MCF 10A (cell line): Measurements from ENCODE around the gene LRFN4. TPM values are rescaled to one million over a fixed set of nuclear protein-coding genes. Genes with fewer than 3 reads are reported as not detected.

ENCODE experiments used
- BruUV-seq: library from RNA; stranded (reverse); fragments of 400-500 nt; replicated peaks from 2 replicates; lab custom pipeline; 2021; lab: Mats Ljungman, UMichigan
- CTCF ChIA-PET: fragments of 300-600 bp; sonication (Branson Sonifier 250); formaldehyde crosslinking; extraction: SDS; loops from one replicate; lab custom pipeline; 2021; ENCODE audit warnings: antibody characterized with exemption, inconsistent platforms; lab: Yijun Ruan, JAX
- POLR2A ChIA-PET: fragments of 300-600, 350-650 bp; sonication (Branson Sonifier 250); formaldehyde crosslinking; extraction: SDS; loops from one replicate; lab custom pipeline; 2020; ENCODE audit warnings: antibody characterized with exemption, inconsistent platforms; lab: Yijun Ruan, JAX
- DNase-seq: peaks from one replicate; pipeline ENCODE4 v3.0.0-alpha.2; 2018; ENCODE audit not compliant: unreplicated experiment
- H3K27ac Mint-ChIP-seq: one replicate; pipeline ENCODE4 v1.8.0; 2022; ENCODE audit warnings: mild to moderate bottlenecking, low read depth, mixed read lengths; ENCODE audit not compliant: unreplicated experiment
- H3K27me3 Mint-ChIP-seq: one replicate; pipeline ENCODE4 v1.8.0; 2022; ENCODE audit warnings: mixed read lengths; ENCODE audit not compliant: insufficient read depth, unreplicated experiment
- H3K36me3 Mint-ChIP-seq: one replicate; pipeline ENCODE4 v1.8.0; 2022; ENCODE audit warnings: mild to moderate bottlenecking, moderate library complexity, mixed read lengths; ENCODE audit not compliant: insufficient read depth, unreplicated experiment
- H3K4me1 Mint-ChIP-seq: one replicate; pipeline ENCODE4 v1.8.0; 2022; ENCODE audit warnings: mixed read lengths; ENCODE audit not compliant: insufficient read depth, unreplicated experiment
- H3K4me3 Mint-ChIP-seq: one replicate; pipeline ENCODE4 v1.8.0; 2022; ENCODE audit warnings: mild to moderate bottlenecking, moderate library complexity, mixed read lengths; ENCODE audit not compliant: unreplicated experiment
- H3K9me3 Mint-ChIP-seq: one replicate; pipeline ENCODE4 v1.8.0; 2022; ENCODE audit warnings: mixed read lengths; ENCODE audit not compliant: unreplicated experiment
- CTCF ChIP-seq: fragments of 200-600 bp; IDR thresholded peaks from one replicate; pipeline ENCODE4 v1.8.0; 2022; ENCODE audit warnings: antibody characterized with exemption, mild to moderate bottlenecking; ENCODE audit not compliant: unreplicated experiment
- intact Hi-C: fragments of 100-400 bp; cut with micrococcal nuclease; formaldehyde crosslinking; loops from 2 replicates; pipeline ENCODE4 v1.14.1; 2022
- total RNA-seq: library from RNA; stranded (reverse); gene quantifications from 2 replicates; pipeline ENCODE4 v1.2.3, GENCODE V29; 2022

LRFN4 gene
- total RNA-seq, 1 experiment from 2014 or later: 30.4 TPM

- Mint-ChIP-seq H3K27me3 (no peaks in the 10 kb centered on the region), H3K4me3 (no peak overlapping the region), H3K4me1 (peaks cover 12% of the 10 kb centered on the region), H3K9me3 (no peaks in the 10 kb centered on the region), H3K27ac (no peak overlapping the region), H3K36me3 (peaks cover 20% of the 10 kb centered on the region)
- intact Hi-C loops: no loop called here
- DNase-seq: no peak
- TF ChIP-seq CTCF: no peak
- POLR2A ChIA-PET: interaction anchor here (1.4 kb wide), 1 partner anchor 10 kb away, joined by 3 read pairs; no protein-coding TSS in a partner anchor
- CTCF ChIA-PET: interaction anchor here (0.6 kb wide), 1 partner anchor 101 kb away, joined by 3 read pairs; no protein-coding TSS in a partner anchor
- BruUV-seq: TSS peak; percentile 25
Measured at GRCh38 chr11:66870616-66871520, 14.0 kb downstream of the LRFN4 start.

GRCh38 chr11:66871521-66871901, 14.6 kb downstream of the LRFN4 start:
- Mint-ChIP-seq H3K27me3 (no peaks in the 10 kb centered on the region), H3K4me3 (no peak overlapping the region), H3K9me3 (no peaks in the 10 kb centered on the region), H3K36me3 (peaks cover 20% of the 10 kb centered on the region), H3K27ac (no peak overlapping the region), H3K4me1 (peaks cover 12% of the 10 kb centered on the region)
- ChIA-PET CTCF (no interaction called here), POLR2A (no interaction called here)
- no peak for TF ChIP-seq CTCF
- intact Hi-C loops: no loop called here
- BruUV-seq: no TSS peak
- DNase-seq: no peak

- no peak for DNase-seq
- no peak for TF ChIP-seq CTCF
- CTCF ChIA-PET: no interaction called here
- no peak overlapping the region for H3K4me3 Mint-ChIP-seq
- no TSS peak for BruUV-seq
- POLR2A ChIA-PET: interaction anchor here (0.8 kb wide), 1 partner anchor 8 kb away, joined by 3 read pairs; no protein-coding TSS in a partner anchor
- H3K9me3 Mint-ChIP-seq: no peaks in the 10 kb centered on the region
- H3K36me3 Mint-ChIP-seq: peaks cover 11% of the 10 kb centered on the region
- H3K4me1 Mint-ChIP-seq: peaks cover 23% of the 10 kb centered on the region
- intact Hi-C loops: no loop called here
- H3K27me3 Mint-ChIP-seq: no peaks in the 10 kb centered on the region
- no peak overlapping the region for H3K27ac Mint-ChIP-seq
Measured at GRCh38 chr11:66874232-66874631, 17.4 kb downstream of the LRFN4 start.

- intact Hi-C loops: no loop called here
- BruUV-seq: no TSS peak
- peaks cover 32% of the 10 kb centered on the region for H3K4me1 Mint-ChIP-seq
- no peak overlapping the region for H3K4me3 Mint-ChIP-seq
- H3K27me3 Mint-ChIP-seq: no peaks in the 10 kb centered on the region
- H3K27ac Mint-ChIP-seq: peak overlapping the region; percentile 28
- H3K9me3 Mint-ChIP-seq: no peaks in the 10 kb centered on the region
- CTCF ChIA-PET: no interaction called here
- H3K36me3 Mint-ChIP-seq: peaks cover 6% of the 10 kb centered on the region
- no peak for TF ChIP-seq CTCF
- POLR2A ChIA-PET: interaction anchor here (0.7 kb wide), 1 partner anchor 10 kb away, joined by 3 read pairs; no protein-coding TSS in a partner anchor
- no peak for DNase-seq
Measured at GRCh38 chr11:66875378-66875777, 18.5 kb downstream of the LRFN4 start.
